ENCODE results near the gene BDH1.
"Not testable (repeated sequence)": the region's sequence is repeated elsewhere in the genome, so short reads cannot be mapped to it uniquely, and the experiment has no call there.

BDH1 gene

DNA sequence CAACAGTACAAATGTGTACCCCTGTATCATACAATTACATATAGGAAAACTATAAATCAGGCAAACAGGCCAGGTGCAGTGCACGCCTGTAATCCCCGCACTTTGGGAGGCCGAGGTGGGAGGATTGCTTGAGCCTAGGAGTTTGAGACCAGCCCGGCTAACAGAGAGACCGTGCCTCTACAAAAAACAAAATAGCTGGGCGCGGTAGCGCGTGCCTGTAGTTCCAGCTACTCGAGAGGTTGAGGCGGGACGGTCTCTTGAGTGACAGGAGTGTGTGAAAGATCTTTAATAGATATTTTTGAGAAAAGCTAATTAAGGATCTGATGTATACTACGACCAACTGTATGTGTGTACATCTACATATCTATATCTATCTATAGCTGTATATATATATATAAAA is 33.8 kb upstream of the BDH1 start:
- no peak overlapping the region for H3K4me3 ChIP-seq
- TF ChIP-seq CTCF (IDR thresholded peaks at IDR 0.05), result no peak
- H3K27ac ChIP-seq, result no peak overlapping the region
- no peak for DNase-seq (ENCODE audit: low spot score)

GRCh38 chr3:197586768-197587167 is 31.0 kb upstream of the BDH1 start:
- DNase-seq (ENCODE audit: low spot score); H3K4me3 ChIP-seq; H3K27ac ChIP-seq: not testable (repeated sequence)

DNA sequence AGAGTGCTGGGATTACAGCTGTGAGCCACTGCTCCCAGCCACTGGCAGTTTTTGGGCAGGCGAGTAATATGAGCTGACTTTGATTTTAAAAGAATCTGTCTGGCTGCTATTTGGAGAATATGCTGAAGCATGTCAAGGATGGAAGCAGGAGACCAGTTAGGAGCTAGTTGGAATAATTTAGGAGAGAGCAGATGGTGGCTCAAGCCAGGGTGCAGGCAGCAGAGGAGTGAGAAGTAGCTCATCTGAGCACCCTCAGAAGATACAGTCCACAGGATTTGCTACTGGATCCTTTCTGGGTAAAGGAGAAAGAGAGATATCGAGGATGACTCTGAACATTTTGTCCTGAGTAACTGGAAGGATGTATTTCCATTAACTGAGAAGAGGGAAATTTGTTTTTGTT is 30.4 kb upstream of the BDH1 start:
- Histone ChIP-seq H3K4me3 (no peak overlapping the region), H3K27ac (no peak overlapping the region)
- DNase-seq (ENCODE audit: low spot score), result no peak
- TF ChIP-seq CTCF (IDR thresholded peaks at IDR 0.05), result no peak

- no peak overlapping the region for H3K4me3 ChIP-seq
- no peak overlapping the region for H3K27ac ChIP-seq
- TF ChIP-seq CTCF (IDR thresholded peaks at IDR 0.05), result no peak
- DNase-seq (ENCODE audit: low spot score), result no peak
Measured at GRCh38 chr3:197584733-197585132, 29.0 kb upstream of the BDH1 start.

GRCh38 chr3:197583371-197583770 is 27.6 kb upstream of the BDH1 start:
- no peak overlapping the region for H3K27ac ChIP-seq
- H3K4me3 ChIP-seq, result no peak overlapping the region
- no peak for DNase-seq (ENCODE audit: low spot score)
- no peak for TF ChIP-seq CTCF (IDR thresholded peaks at IDR 0.05)

GRCh38 chr3:197580253-197580691 is 24.5 kb upstream of the BDH1 start:
- H3K27ac ChIP-seq, result no peak overlapping the region
- no peak for DNase-seq (ENCODE audit: low spot score)
- no peak overlapping the region for H3K4me3 ChIP-seq
- TF ChIP-seq CTCF (IDR thresholded peaks at IDR 0.05), result no peak

GRCh38 chr3:197578376-197578775 is 22.6 kb upstream of the BDH1 start:
- no peak for TF ChIP-seq CTCF (IDR thresholded peaks at IDR 0.05)
- Histone ChIP-seq H3K4me3 (no peak overlapping the region), H3K27ac (no peak overlapping the region)
- no peak for DNase-seq (ENCODE audit: low spot score)

Measured in coronary artery (tissue), 2 donors.